Esophagus muscularis mucosa (tissue), 4 donors: ENCODE measurements around the gene STRADA. TPM values are rescaled to one million over a fixed set of nuclear protein-coding genes. Genes with fewer than 3 reads are reported as not detected.

Source experiments
- DNase-seq: peaks from one replicate; pipeline ENCODE4 v3.0.0-alpha.2; 2017; ENCODE audit errors: extremely low spot score
- H3K27ac ChIP-seq, 4 donors: fragments of 200-600 bp; sonication (generic); replicated peaks in 1 of 4; 1 replicate in 3 of 4; 2 replicates in 1 of 4; pipeline ENCODE4 v1.5.1; 2016 to 2019; ENCODE audit warnings: mild to moderate bottlenecking in 1 of 4
- H3K27me3 ChIP-seq, 4 donors: fragments of 200-600 bp; sonication (generic); one replicate each; pipeline versions ENCODE4 v1.5.1 to v1.6.0; 2016 to 2019
- H3K36me3 ChIP-seq, 4 donors: fragments of 200-600 bp; sonication (generic); one replicate each; pipeline ENCODE4 v1.5.1; 2016 to 2019
- H3K4me1 ChIP-seq, 4 donors: fragments of 200-600 bp; sonication (generic); one replicate each; pipeline ENCODE4 v1.5.1; 2016 to 2019
- H3K4me3 ChIP-seq, 4 donors: fragments of 200-600 bp; sonication (generic); 1 replicate in 2 of 4; 2 replicates in 2 of 4; pipeline ENCODE4 v1.5.1; 2016 to 2019; ENCODE audit warnings: mild to moderate bottlenecking in 4 of 4, moderate library complexity in 1 of 4
- H3K9me3 ChIP-seq, 4 donors: fragments of 200-600 bp; sonication (generic); 1 replicate in 3 of 4; 2 replicates in 1 of 4; pipeline ENCODE4 v1.5.1; 2016 to 2019
- EP300 ChIP-seq: sonication (generic); formaldehyde crosslinking; IDR thresholded peaks from one replicate; pipeline ENCODE4 v1.6.1; 2017; ENCODE audit warnings: antibody characterized with exemption
- POLR2A ChIP-seq: fragments of 450-650 bp; IDR thresholded peaks from one replicate; pipeline ENCODE4 v1.6.1; 2017; ENCODE audit warnings: antibody characterized with exemption, moderate library complexity, mild to moderate bottlenecking, low read depth
- POLR2AphosphoS5 ChIP-seq, 2 donors: sonication (generic); formaldehyde crosslinking; IDR thresholded peaks; one replicate each; pipeline ENCODE4 v1.6.1; 2017; ENCODE audit warnings: antibody characterized with exemption in 2 of 2
- WGBS: methylation state at CpG from one replicate; pipeline ENCODE4 v1.1.5; 2018; 5-methylcytosine and 5-hydroxymethylcytosine counted together
- intact Hi-C: fragments of 100-400 bp; cut with DNase I; formaldehyde crosslinking; loops from one replicate; pipeline ENCODE4 v1.15.1; 2023
- total RNA-seq, 4 donors: library from RNA; depleted of rRNA; stranded (reverse); fragments of >200 nt; gene quantifications; one replicate each; pipeline versions ENCODE4 v1.1.0 to v1.2.1, GENCODE V29; 2016
- TF ChIP-seq, protein P1 (sequence below), 3 experiments: fragments of 200-600 bp in 2 of 3; fragments of 450-650 bp in 1 of 3; sonication (generic) in 2 of 3; IDR thresholded peaks; one replicate each; pipeline ENCODE4 v1.5.1; 2017 to 2019; ENCODE audit warnings: antibody characterized with exemption in 3 of 3, mild to moderate bottlenecking in 2 of 3, moderate library complexity in 1 of 3

STRADA gene
- total RNA-seq, 4 donors from 2014 or later: 18.2 to 20.5 (median 20.1) TPM

- WGBS: 81% methylated on average over 5 of the region's 5 CpGs
- no peaks in the 10 kb centered on the region for H3K27me3 ChIP-seq
- H3K9me3 ChIP-seq: no peaks in the 10 kb centered on the region
- intact Hi-C loops: no loop called here
- H3K27ac ChIP-seq: no peak overlapping the region
- no peak overlapping the region for H3K4me3 ChIP-seq
- H3K4me1 ChIP-seq: peaks cover 0 to 11% (median 0%) of the 10 kb centered on the region in 4 donors
- no peak for DNase-seq
- TF ChIP-seq, protein P1, sequence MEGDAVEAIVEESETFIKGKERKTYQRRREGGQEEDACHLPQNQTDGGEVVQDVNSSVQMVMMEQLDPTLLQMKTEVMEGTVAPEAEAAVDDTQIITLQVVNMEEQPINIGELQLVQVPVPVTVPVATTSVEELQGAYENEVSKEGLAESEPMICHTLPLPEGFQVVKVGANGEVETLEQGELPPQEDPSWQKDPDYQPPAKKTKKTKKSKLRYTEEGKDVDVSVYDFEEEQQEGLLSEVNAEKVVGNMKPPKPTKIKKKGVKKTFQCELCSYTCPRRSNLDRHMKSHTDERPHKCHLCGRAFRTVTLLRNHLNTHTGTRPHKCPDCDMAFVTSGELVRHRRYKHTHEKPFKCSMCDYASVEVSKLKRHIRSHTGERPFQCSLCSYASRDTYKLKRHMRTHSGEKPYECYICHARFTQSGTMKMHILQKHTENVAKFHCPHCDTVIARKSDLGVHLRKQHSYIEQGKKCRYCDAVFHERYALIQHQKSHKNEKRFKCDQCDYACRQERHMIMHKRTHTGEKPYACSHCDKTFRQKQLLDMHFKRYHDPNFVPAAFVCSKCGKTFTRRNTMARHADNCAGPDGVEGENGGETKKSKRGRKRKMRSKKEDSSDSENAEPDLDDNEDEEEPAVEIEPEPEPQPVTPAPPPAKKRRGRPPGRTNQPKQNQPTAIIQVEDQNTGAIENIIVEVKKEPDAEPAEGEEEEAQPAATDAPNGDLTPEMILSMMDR (IDR thresholded peaks at IDR 0.05): no peak
- TF ChIP-seq EP300 (no peak), POLR2A (no peak), POLR2AphosphoS5 (IDR thresholded peaks at IDR 0.05) (no peak)
- peaks cover under 1 to 56% (median 16%) of the 10 kb centered on the region in 4 donors for H3K36me3 ChIP-seq
These were observed 22.6 kb downstream of the STRADA start for GRCh38 chr17:63718988-63719387.

- peaks cover 24 to 68% (median 42%) of the 10 kb centered on the region in 4 donors for H3K36me3 ChIP-seq
- intact Hi-C loops: no loop called here
- H3K27me3 ChIP-seq: no peaks in the 10 kb centered on the region
- 83% methylated on average over 3 of the region's 3 CpGs for WGBS
- DNase-seq: no peak
- no peak overlapping the region for H3K4me3 ChIP-seq
- TF ChIP-seq POLR2AphosphoS5 (IDR thresholded peaks at IDR 0.05): no peak
- TF ChIP-seq POLR2A: no peak
- no peak for TF ChIP-seq EP300
- TF ChIP-seq, protein P1 (IDR thresholded peaks at IDR 0.05): no peak
- H3K27ac ChIP-seq: no peak overlapping the region
- no peaks in the 10 kb centered on the region for H3K9me3 ChIP-seq
- H3K4me1 ChIP-seq: no peaks in the 10 kb centered on the region
These were observed 25.2 kb downstream of the STRADA start for GRCh38 chr17:63716426-63716825.

GRCh38 chr17:63714550-63715277 is 26.9 kb downstream of the STRADA start:
- no peaks in the 10 kb centered on the region for H3K9me3 ChIP-seq
- no peak overlapping the region for H3K27ac ChIP-seq
- WGBS: 70% methylated on average over 10 of the region's 10 CpGs
- no peak overlapping the region for H3K4me3 ChIP-seq
- TF ChIP-seq POLR2A: no peak
- no peak for TF ChIP-seq EP300
- TF ChIP-seq POLR2AphosphoS5 (IDR thresholded peaks at IDR 0.05): no peak
- TF ChIP-seq, protein P1 (IDR thresholded peaks at IDR 0.05): no peak
- no peaks in the 10 kb centered on the region for H3K4me1 ChIP-seq
- DNase-seq: no peak
- H3K36me3 ChIP-seq: peaks cover 41 to 77% (median 59%) of the 10 kb centered on the region in 4 donors
- H3K27me3 ChIP-seq: no peaks in the 10 kb centered on the region
- intact Hi-C loops: no loop called here

DNA sequence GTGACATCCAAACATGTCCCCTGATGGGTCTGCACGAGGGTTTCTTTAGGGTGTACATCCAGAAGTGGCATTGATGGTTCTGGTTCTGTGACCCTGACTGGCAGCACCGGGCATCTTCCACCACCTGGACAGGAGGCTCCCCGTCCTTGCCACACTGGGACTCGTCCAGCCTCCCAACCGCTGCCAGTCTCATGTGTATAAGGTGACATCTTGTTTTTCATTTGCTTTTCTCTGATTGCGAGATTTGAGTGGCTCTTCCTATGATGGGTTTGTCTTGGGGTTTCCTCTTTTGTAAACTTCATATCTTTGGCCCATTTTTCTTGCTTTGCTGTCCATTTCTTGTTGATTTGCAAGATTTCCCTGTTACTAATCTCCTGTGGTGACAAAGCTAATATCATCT is 32.5 kb downstream of the STRADA start:
- peaks cover 0 to 6% (median 0%) of the 10 kb centered on the region in 4 donors for H3K4me1 ChIP-seq
- intact Hi-C loops: no loop called here
- 95% methylated on average over 6 of the region's 6 CpGs for WGBS
- peaks cover 64 to 100% (median 97%) of the 10 kb centered on the region in 4 donors for H3K36me3 ChIP-seq
- no peaks in the 10 kb centered on the region for H3K27me3 ChIP-seq
- TF ChIP-seq POLR2AphosphoS5 (IDR thresholded peaks at IDR 0.05) (no peak), POLR2A (no peak), EP300 (no peak)
- TF ChIP-seq, protein P1 (IDR thresholded peaks at IDR 0.05): no peak
- no peaks in the 10 kb centered on the region for H3K9me3 ChIP-seq
- no peak for DNase-seq
- H3K27ac ChIP-seq: no peak overlapping the region
- no peak overlapping the region for H3K4me3 ChIP-seq

- no peak for TF ChIP-seq POLR2A
- TF ChIP-seq, protein P1 (IDR thresholded peaks at IDR 0.05): no peak
- no peak for TF ChIP-seq EP300
- Histone ChIP-seq H3K27me3 (no peaks in the 10 kb centered on the region), H3K9me3 (no peaks in the 10 kb centered on the region), H3K27ac (no peak overlapping the region), H3K4me1 (peaks cover 0 to 8% (median 2%) of the 10 kb centered on the region in 4 donors), H3K36me3 (peaks cover 52 to 95% (median 93%) of the 10 kb centered on the region in 4 donors), H3K4me3 (no peak overlapping the region)
- intact Hi-C loops: no loop called here
- WGBS: over 99% methylated on average over 8 of the region's 11 CpGs
- no peak for DNase-seq
These were observed 34.4 kb downstream of the STRADA start for GRCh38 chr17:63707151-63707550.
